Muscle layer of duodenum (tissue), 2 donors: ENCODE results near the gene HOXA9.

Source experiments
- H3K27ac ChIP-seq: one replicate; pipeline ENCODE4 v1.7.0; 2013; ENCODE audit warnings: mild to moderate bottlenecking, low read length
- H3K27me3 ChIP-seq: one replicate; pipeline ENCODE4 v1.7.0; 2013; ENCODE audit warnings: low read depth, mild to moderate bottlenecking, control low read depth, low read length
- H3K36me3 ChIP-seq, 2 donors: one replicate each; pipeline ENCODE4 v1.7.0; 2013; ENCODE audit warnings: low read length in 2 of 2, control low read depth in 1 of 2, mild to moderate bottlenecking in 1 of 2; ENCODE audit not compliant: insufficient read depth in 2 of 2, control insufficient read depth in 1 of 2
- H3K4me1 ChIP-seq, 2 donors: one replicate each; pipeline ENCODE4 v1.7.0; 2013; ENCODE audit warnings: low read length in 2 of 2, mild to moderate bottlenecking in 2 of 2, control low read depth in 1 of 2, moderate library complexity in 1 of 2; ENCODE audit not compliant: insufficient read depth in 2 of 2, control insufficient read depth in 1 of 2
- H3K4me3 ChIP-seq, 2 donors: one replicate each; pipeline ENCODE4 v1.7.0; 2013; ENCODE audit warnings: low read length in 2 of 2, low read depth in 1 of 2, mild to moderate bottlenecking in 1 of 2
- H3K9me3 ChIP-seq, 2 donors: one replicate each; pipeline ENCODE4 v1.7.0; 2013; ENCODE audit warnings: low read length in 2 of 2, control low read depth in 1 of 2, mild to moderate bottlenecking in 1 of 2; ENCODE audit not compliant: control insufficient read depth in 1 of 2
- donor health status: healthy.

Gene HOXA9

DNA sequence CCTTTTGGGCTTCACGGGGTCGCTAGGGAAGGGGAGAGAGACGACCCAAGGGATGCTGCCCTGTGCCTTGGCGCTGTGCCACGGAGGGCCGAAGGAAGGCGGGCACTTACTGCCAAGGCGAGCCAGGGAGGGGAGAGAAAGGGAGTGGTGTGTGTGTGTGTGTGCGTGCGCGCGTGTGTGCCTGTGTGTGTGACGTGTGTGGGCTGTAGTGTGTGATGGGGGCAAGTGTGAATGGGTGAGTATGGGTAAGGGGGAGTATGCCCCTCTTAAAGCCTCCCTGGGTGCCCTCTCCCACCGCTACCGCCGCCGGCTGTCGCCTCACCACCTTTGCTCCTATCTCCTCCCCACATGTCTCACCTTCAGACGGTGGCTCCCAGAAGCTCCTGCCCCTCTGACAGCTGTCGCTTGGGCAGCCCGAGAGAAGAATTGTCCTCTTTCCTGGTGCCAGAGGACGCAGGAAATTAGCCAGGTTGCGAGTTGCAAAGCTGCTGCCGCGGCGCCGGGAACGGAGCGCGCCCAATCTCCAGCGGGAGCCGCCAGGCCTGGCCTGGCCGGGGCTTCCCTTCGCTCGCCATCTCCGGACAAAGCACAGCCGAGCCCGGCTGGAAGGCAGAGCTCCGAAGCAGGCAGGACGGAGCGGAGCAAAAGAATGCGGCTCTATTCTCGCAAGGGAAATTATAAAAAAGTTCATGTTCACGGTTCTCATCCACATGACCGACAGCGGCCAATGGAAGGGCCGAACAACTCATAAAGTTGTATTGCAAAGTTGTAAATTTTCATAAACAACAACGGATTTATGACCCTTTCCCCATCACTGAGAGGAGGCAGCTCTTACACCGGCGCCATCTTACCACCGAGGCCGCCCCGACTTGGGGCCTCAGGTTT lies 13.2 kb downstream of the HOXA9 start, which contains the start of gene HOXA3:
HOXA3 (minus strand) TSS at position 653 of the 885 bp plus-strand sequence. CDS start 41,943 bp downstream, outside the sequence.
- Histone ChIP-seq H3K27me3 (peaks cover 87% of the 10 kb centered on the region), H3K4me1 (peaks cover 0 to 47% of the 10 kb centered on the region in 2 donors), H3K27ac (no peak within 1 kb of the TSS), H3K4me3 (peak within 1 kb of the TSS; percentile 46 to 60), H3K36me3 (no peaks in the 10 kb centered on the region), H3K9me3 (no peaks in the 10 kb centered on the region)

- H3K27me3 ChIP-seq = peaks cover 87% of the 10 kb centered on the region
- H3K36me3 ChIP-seq = no peaks in the 10 kb centered on the region
Measured at GRCh38 chr7:27151341-27151930, 13.9 kb downstream of the HOXA9 start.

GRCh38 chr7:27150568-27151340 lies 14.6 kb downstream of the HOXA9 start:
- Histone ChIP-seq H3K4me1 (peaks cover 0 to 39% of the 10 kb centered on the region in 2 donors), H3K4me3 (peak overlapping the region; percentile 46 to 60), H3K9me3 (no peaks in the 10 kb centered on the region), H3K27ac (no peak overlapping the region), H3K36me3 (no peaks in the 10 kb centered on the region), H3K27me3 (peaks cover 80% of the 10 kb centered on the region)

More at GRCh38 chr7:27151341-27151930, 13.9 kb downstream of the HOXA9 start:
- Histone ChIP-seq H3K4me3 (peak overlapping the region; percentile 46 to 60), H3K27ac (no peak overlapping the region), H3K9me3 (no peaks in the 10 kb centered on the region), H3K4me1 (peaks cover 0 to 46% of the 10 kb centered on the region in 2 donors)

- Histone ChIP-seq H3K4me1 (peaks cover 0 to 36% of the 10 kb centered on the region in 2 donors), H3K27ac (no peak overlapping the region)
Measured at GRCh38 chr7:27149842-27150567, 15.3 kb downstream of the HOXA9 start.

DNA sequence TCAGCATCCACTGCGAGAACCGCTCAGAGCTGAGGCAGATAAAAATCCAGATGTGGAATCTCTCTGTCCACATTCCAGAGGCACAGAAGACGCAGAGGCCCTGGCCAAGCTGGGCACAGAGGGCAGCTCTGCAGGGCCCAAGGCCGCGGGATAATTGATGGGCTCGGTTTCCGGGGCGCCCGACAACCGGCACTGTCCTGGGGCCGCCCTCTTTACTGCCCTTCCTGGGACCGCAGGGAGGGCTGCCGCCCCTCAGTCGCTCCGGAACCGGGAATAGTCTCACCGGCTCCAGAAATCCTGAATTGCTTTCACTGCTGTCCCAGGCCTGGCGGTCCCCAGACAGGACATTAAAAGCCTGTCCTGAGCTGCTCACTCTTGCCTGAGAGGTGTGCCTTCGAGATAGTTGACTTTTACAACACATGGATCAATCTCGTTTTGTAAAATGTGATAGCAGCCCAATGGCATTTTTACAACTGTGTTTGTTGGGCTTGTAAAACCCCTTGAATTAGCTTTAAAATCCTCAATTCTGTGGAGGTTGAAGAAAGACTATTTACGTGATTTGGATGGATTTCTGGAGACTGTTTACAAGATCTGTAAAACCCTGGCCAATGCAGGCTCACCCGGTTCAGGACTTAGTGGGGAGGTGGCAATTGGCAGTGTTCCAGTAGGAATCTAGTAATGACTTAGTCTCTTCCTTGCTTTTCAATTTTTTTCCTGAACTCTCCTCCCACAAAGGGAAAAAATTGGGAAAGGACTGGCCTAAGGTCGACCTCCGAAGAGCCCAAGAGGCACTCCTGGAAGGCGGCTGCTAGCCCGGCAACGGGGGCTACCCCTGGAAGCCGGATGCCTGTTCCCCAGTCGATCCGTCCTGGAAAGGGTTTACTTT lies 16.3 kb downstream of the HOXA9 start:
- Histone ChIP-seq H3K27me3 (peaks cover 66% of the 10 kb centered on the region), H3K27ac (no peak overlapping the region), H3K4me3 (peak overlapping the region in 1 of 2 donors; percentile 16), H3K9me3 (no peaks in the 10 kb centered on the region), H3K4me1 (peaks cover 0 to 28% of the 10 kb centered on the region in 2 donors), H3K36me3 (no peaks in the 10 kb centered on the region)

More at GRCh38 chr7:27149842-27150567, 15.3 kb downstream of the HOXA9 start:
- Histone ChIP-seq H3K9me3 (no peaks in the 10 kb centered on the region), H3K36me3 (no peaks in the 10 kb centered on the region), H3K4me3 (peak overlapping the region; percentile 46 to 60), H3K27me3 (peaks cover 73% of the 10 kb centered on the region)

GRCh38 chr7:27148031-27148755 lies 17.1 kb downstream of the HOXA9 start:
- Histone ChIP-seq H3K27ac (no peak overlapping the region), H3K4me1 (peaks cover 0 to 28% of the 10 kb centered on the region in 2 donors), H3K27me3 (peaks cover 58% of the 10 kb centered on the region), H3K4me3 (peak overlapping the region in 1 of 2 donors; percentile 16), H3K36me3 (no peaks in the 10 kb centered on the region), H3K9me3 (no peaks in the 10 kb centered on the region)

GRCh38 chr7:27147199-27148030 lies 17.9 kb downstream of the HOXA9 start, which contains the start of gene HOXA6:
TSS of gene HOXA6 (minus strand) at chr7:27147774. CDS start at chr7:27147749, 25 bp downstream.
- Histone ChIP-seq H3K36me3 (no peaks in the 10 kb centered on the region), H3K4me1 (peaks cover 0 to 22% of the 10 kb centered on the region in 2 donors), H3K9me3 (no peaks in the 10 kb centered on the region), H3K27ac (no peak within 1 kb of the TSS), H3K27me3 (peaks cover 51% of the 10 kb centered on the region), H3K4me3 (peak within 1 kb of the TSS in 1 of 2 donors; percentile 16)

DNA sequence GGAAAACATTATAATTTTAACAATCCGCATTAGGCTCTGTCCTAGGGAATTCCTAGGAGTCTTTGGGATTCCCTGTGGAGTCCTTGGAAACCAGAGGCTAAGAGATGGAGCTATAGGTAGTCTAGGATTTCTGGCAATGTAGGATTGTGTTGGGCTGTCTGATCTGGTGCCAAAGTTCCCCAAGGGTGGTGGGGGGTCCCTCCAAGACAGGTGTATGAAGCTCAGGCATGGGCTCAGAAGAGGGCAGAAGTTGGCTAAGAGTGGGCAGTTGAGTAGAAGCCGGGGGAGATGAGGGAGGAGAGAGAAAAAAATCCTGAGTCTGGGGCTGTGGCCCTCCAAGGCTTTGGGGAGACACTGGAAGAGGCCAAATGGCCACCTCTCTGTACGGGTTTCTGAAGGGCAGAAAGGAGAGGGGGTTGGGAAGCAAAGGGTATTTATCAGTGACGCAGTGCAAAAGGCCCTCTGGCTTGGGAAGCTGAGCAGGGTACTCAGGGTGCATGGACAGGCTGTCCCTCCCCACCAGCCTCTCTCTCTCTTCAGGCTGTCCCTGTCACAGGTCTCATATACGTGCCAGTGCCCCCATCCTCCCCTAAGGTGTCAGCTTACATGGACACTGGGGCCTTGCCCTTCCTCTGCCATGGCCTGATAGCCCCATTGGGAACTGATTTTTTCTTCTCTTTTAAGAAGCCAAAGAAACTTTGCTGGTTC lies 18.7 kb downstream of the HOXA9 start:
- H3K36me3 ChIP-seq = no peaks in the 10 kb centered on the region
- H3K27ac ChIP-seq = no peak overlapping the region
- H3K27me3 ChIP-seq = peaks cover 43% of the 10 kb centered on the region
- peaks cover 0 to 15% of the 10 kb centered on the region in 2 donors for H3K4me1 ChIP-seq
- no peaks in the 10 kb centered on the region for H3K9me3 ChIP-seq
- no peak overlapping the region for H3K4me3 ChIP-seq
